HFF-Myc (cell line): ENCODE results near the gene OLFML1.

Experiments
- DNase-seq: peaks from one replicate; pipeline ENCODE4 v3.0.0-alpha.2; 2011; ENCODE audit warnings: low read depth; ENCODE audit errors: extremely low read depth
- H3K4me3 ChIP-seq: replicated peaks from 2 replicates; pipeline ENCODE4 v1.5.1; 2011; ENCODE audit warnings: low read depth, mild to moderate bottlenecking, control low read depth, low read length
- CTCF ChIP-seq: IDR thresholded peaks from 2 replicates; pipeline ENCODE4 v1.5.1; 2012; ENCODE audit warnings: mild to moderate bottlenecking, low read depth, low read length, control low read depth; ENCODE audit errors: missing control alignments

Gene OLFML1

GRCh38 chr11:7536100-7536499 is 50.8 kb downstream of the OLFML1 start:
- peak; percentile 4 for TF ChIP-seq CTCF
- H3K4me3 ChIP-seq, result no peak overlapping the region
- no peak for DNase-seq

GRCh38 chr11:7537265-7537664 is 52.0 kb downstream of the OLFML1 start:
- DNase-seq, result no peak
- no peak overlapping the region for H3K4me3 ChIP-seq
- no peak for TF ChIP-seq CTCF

GRCh38 chr11:7538031-7538430 is 52.7 kb downstream of the OLFML1 start:
- DNase-seq, result no peak
- no peak for TF ChIP-seq CTCF
- H3K4me3 ChIP-seq, result no peak overlapping the region

DNA sequence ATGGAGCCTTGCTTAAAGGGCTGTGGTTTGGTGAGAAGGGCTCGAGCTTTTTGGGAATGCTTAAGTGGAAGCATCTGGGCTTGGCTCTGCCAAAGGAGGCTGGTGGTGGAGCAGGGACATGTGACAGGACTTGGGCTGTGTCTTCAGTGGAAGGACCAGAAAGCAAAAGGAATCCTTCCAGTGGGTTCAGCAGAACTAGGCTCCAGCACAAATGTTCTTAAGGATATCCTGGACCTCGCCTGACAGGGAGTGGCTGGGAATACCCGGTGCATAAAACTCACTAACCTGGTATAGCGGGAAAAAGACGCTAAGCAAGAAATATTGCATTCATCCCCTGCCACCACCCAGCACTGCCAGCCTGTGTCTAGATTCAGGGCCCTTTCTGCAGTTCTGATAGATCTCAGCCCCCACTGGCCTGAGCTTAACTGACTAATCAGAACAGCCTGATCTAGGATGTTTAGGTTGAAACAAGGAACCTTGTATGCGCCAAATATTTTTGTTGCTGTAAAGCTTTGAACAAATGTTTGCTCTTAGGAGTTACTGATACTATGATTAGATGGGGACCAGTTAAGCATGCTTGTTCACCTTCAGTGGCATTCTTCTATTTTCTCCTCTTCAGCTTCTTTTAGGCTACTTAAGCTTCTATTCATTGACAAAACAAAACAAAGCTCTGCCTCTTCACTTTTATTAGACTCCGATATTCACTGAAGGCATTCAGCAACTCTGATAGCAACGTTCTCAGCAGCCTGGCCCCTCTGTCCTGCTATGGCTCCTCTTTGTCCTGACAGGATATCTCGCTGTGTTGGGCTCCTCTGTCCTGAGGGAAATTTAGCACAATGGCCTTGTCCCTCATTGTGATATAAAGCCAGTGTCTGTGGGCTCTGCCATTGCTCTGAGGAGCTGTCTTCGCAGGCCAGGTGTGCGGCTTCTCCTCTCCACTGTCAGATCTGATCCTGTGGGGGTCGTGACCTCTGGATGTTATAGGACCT is 53.5 kb downstream of the OLFML1 start:
- TF ChIP-seq CTCF, result no peak
- no peak overlapping the region for H3K4me3 ChIP-seq
- no peak for DNase-seq

DNA sequence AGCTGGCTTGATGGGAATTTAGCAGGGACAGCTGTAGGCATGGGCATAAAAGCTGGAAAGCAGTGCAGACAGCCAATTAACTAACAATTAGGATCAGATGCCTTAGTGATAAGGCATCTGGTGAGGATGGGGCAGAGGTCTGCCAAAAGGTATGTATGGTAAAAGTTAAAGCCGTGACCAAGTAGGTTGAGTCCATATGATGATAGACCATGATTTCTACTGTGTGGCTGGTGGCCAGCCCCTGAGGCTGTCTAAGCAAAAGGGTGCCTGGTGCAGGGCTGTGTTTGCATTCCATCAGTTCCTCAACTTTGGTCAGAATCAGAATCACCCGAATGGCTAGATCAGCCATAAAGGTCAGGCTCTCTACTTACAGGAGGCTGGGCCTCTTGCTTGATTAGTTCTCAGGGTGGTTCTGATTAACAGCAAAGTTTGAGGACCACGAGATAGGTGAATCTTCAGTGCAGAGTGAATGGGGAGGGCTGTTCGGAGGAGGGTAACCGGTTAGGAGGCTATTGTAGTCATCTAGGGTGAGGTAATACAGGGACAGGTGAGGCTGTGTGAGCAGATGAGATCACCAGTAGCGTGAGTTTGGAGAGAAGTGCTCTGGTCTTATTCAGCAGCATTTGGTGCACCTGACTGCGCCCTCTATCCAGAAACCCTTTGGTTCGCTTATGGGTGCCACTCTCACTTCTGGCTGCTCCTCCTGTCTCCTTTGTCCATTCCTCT is 55.7 kb downstream of the OLFML1 start:
- no peak for TF ChIP-seq CTCF
- DNase-seq, result no peak
- H3K4me3 ChIP-seq, result no peak overlapping the region

- H3K4me3 ChIP-seq, result no peak overlapping the region
- no peak for TF ChIP-seq CTCF
- no peak for DNase-seq
These were observed 58.0 kb downstream of the OLFML1 start for GRCh38 chr11:7543302-7543701.
